GM18511 (cell line): ENCODE data around the gene TLCD3B.

Experiments used
- ATAC-seq: cut with Tn5 transposase; IDR thresholded peaks from one replicate; pipeline ENCODE4 v1.9.1; 2021; ENCODE audit warnings: mild to moderate bottlenecking, moderate library complexity; ENCODE audit not compliant: unreplicated experiment

Gene TLCD3B

DNA sequence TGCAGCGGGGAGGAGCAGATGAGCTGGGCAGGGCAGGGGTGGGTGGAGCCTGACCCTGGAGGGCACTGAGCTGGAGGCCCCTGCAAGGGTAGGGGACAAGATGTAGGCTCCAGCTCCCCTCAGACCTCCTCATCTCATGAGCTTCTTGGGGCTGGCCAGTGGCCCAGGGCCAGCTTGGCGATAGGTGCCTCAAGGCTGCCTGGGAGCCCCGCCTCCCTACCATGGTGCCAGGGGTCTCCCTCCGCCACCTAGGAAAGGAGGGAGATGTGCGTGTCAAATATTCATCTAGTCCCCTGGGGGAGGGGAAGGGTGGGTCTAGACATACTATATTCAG lies 39.5 kb downstream of the TLCD3B start:
- ATAC-seq, result no peak

DNA sequence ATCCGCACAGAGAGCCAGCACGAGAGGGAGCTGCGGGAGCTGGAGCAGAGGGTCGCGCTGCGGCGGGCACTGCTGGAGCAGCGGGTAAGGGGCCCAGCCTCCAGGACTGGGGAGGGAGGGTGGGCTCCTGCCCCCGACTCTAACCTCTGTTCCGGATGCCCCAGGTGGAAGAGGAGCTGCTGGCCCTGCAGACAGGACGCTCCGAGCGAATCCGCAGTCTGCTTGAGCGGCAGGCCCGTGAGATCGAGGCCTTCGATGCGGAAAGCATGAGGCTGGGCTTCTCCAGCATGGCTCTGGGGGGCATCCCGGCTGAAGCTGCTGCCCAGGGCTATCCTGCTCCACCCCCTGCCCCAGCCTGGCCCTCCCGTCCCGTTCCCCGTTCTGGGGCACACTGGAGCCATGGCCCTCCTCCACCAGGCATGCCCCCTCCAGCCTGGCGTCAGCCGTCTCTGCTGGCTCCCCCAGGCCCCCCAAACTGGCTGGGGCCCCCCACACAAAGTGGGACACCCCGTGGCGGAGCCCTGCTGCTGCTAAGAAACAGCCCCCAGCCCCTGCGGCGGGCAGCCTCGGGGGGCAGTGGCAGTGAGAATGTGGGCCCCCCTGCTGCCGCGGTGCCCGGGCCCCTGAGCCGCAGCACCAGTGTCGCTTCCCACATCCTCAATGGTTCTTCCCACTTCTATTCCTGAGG lies 40.0 kb downstream of the TLCD3B start:
- ATAC-seq, result no peak

DNA sequence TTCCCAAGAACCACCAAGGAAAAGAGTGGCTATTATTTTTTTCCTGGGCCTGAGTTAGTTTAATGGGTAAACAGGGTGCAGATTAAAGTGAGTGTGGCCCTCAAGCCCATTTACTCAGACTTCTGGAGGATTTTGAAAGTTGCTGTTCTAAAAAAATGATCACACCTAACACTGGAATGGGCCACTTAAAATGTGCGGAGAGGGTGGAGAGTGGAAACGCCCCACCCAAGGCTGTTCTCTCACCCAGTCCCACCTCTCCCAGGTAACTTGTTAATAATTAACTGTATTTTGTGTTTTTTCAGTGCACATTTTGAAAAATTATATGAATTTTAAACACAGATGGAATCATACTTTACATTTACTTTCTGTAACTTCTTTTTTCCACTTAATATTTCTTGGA lies 41.0 kb downstream of the TLCD3B start:
- ATAC-seq, result no peak

DNA sequence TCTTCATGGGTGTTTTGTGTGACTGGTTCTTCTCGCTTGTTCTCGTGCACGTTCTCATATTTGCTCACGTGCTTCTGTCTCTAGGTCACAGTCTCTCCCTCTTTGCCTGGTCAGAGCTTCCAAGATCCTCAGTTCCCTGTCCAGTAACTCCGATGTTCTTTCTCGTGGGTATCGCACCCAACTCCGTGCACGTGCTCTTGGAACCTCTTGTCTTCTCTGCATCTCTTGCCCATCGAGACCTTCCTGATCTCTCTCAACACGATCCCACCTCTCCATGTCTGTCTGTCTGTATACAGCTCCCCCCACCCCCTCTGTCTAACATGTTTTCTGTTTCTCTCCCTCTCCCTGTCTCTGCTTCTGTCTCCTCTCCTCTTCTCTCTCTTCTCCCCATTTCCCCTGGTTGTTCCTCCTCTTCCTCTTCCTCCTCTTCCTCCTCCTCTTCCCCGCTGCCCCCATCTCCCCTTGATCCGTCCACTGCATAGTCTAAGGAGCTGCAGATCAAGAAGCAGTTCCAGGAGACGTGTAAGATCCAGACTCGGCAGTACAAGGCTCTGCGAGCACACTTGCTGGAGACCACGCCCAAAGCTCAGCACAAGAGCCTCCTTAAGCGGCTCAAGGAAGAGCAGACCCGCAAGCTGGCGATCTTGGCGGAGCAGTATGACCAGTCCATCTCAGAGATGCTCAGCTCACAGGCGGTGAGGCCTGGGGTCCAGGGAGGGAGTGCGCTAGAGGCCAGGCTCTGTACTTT lies 41.8 kb downstream of the TLCD3B start:
- no peak for ATAC-seq

DNA sequence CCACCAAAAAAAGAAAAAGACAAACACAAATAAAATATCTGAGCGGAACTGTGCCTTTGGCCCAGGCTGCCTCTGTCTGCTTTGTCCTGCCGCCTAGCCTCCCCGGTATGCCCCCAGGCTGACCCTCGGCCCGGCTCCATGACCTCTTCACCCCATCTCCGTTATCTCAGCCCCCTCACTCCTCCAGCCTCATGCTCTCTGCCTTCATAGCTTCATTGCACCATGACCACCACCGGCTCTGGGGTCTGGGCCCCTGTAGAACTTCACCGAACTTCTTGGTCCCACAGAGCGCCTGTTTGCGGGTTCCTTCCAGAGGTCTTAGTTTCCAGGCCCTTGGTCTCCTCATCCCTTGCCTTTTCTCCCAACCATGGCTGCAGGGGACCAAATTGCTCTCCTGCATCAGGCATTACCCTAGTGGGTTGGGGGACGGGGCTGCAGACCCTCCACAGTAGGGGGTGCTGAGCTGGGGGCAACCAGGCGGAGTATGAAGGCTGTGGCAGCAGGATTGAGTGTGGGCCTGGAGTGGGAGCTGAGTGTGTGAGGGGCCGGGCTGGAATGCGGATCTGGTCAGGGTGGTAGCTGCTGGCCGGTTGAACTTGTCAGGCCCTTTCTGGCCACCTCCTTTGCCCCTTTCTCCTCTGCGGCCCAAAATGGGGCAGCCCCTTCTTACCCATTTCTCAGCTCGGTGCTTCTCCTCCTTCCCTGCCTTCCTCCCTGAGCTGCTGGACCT lies 42.6 kb downstream of the TLCD3B start:
- ATAC-seq, result no peak

DNA sequence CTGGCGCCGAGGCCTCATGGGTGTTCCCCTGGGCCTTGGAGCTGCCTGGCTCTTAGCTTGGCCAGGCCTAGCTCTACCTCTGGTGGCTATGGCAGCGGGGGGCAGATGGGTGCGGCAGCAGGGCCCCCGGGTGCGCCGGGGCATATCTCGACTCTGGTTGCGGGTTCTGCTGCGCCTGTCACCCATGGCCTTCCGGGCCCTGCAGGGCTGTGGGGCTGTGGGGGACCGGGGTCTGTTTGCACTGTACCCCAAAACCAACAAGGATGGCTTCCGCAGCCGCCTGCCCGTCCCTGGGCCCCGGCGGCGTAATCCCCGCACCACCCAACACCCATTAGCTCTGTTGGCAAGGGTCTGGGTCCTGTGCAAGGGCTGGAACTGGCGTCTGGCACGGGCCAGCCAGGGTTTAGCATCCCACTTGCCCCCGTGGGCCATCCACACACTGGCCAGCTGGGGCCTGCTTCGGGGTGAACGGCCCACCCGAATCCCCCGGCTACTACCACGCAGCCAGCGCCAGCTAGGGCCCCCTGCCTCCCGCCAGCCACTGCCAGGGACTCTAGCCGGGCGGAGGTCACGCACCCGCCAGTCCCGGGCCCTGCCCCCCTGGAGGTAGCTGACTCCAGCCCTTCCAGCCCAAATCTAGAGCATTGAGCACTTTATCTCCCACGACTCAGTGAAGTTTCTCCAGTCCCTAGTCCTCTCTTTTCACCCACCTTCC lies 43.5 kb downstream of the TLCD3B start:
- no peak for ATAC-seq

DNA sequence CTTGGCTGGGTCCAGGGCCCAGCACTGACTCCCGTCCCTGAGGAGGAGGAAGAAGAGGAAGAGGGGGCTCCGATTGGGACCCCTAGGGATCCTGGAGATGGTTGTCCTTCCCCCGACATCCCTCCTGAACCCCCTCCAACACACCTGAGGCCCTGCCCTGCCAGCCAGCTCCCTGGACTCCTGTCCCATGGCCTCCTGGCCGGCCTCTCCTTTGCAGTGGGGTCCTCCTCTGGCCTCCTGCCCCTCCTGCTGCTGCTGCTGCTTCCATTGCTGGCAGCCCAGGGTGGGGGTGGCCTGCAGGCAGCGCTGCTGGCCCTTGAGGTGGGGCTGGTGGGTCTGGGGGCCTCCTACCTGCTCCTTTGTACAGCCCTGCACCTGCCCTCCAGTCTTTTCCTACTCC lies 44.1 kb downstream of the TLCD3B start:
- ATAC-seq, result no peak

DNA sequence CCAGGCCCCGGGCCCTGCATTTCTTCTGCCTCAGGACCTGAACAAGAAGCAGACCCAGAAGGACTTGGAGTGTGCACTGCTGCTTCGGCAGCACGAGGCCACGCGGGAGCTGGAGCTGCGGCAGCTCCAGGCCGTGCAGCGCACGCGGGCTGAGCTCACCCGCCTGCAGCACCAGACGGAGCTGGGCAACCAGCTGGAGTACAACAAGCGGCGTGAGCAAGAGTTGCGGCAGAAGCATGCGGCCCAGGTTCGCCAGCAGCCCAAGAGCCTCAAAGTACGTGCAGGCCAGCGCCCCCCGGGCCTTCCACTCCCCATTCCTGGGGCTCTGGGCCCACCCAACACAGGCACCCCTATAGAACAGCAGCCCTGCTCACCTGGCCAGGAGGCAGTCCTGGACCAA lies 44.8 kb downstream of the TLCD3B start:
- no peak for ATAC-seq

DNA sequence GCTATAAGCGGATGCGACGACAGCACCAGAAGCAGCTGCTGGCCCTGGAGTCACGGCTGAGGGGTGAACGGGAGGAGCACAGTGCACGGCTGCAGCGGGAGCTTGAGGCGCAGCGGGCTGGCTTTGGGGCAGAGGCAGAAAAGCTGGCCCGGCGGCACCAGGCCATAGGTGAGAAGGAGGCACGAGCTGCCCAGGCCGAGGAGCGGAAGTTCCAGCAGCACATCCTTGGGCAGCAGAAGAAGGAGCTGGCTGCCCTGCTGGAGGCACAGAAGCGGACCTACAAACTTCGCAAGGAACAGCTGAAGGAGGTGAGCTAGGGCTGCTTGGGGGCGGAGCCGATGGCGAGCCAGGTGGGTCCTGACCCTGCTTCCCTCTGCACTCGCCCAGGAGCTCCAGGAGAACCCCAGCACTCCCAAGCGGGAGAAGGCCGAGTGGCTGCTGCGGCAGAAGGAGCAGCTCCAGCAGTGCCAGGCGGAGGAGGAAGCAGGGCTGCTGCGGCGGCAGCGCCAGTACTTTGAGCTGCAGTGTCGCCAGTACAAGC lies 45.7 kb downstream of the TLCD3B start:
- no peak for ATAC-seq

DNA sequence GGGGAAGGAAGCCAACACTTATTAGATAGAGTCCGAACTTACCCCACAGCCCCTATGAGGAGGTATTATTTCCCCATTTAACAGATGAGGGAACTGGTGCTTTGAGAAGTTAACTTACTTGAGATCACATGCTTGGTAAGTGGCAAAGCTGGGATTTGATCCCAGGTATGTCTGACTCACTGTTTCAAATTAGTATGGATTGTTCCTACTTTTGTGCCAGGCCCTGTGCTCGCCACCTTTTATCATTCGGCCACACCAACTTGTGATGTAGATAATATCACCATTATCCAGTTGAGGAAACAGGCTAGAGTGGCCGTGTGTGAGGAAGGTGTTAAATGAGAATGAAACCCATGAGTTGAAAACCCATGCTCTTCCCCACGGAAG lies 46.3 kb downstream of the TLCD3B start:
- ATAC-seq, result no peak

DNA sequence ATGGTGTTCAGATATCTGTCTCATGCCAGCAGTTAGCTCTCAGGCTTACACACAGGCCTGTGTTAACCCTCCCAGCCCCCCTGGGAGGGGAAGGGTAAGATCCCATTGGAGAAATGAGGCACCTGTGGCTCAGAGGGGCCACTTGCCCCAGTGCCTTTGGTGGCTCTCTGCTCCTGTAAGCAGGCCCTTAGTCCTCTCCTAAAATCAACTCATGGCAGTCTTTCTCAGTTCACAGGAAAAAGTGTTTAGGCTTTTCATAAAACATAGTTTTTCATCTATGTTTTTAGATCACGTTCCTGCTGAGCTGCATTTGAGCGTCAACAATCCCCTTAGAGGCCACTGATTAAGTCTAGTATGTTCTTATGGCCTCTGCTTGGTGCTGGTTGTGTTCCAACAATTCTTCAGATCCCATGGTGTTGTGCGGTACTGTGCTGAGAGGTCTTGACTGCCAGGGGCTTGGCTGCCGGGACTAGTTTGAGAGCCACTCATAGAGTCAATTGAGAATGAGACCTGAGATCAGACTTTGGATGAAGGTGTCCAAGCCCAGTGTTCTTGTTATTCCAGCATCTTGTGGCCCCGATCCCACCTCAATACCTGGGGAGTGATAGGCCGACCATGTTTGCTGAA lies 46.8 kb downstream of the TLCD3B start:
- no peak for ATAC-seq

DNA sequence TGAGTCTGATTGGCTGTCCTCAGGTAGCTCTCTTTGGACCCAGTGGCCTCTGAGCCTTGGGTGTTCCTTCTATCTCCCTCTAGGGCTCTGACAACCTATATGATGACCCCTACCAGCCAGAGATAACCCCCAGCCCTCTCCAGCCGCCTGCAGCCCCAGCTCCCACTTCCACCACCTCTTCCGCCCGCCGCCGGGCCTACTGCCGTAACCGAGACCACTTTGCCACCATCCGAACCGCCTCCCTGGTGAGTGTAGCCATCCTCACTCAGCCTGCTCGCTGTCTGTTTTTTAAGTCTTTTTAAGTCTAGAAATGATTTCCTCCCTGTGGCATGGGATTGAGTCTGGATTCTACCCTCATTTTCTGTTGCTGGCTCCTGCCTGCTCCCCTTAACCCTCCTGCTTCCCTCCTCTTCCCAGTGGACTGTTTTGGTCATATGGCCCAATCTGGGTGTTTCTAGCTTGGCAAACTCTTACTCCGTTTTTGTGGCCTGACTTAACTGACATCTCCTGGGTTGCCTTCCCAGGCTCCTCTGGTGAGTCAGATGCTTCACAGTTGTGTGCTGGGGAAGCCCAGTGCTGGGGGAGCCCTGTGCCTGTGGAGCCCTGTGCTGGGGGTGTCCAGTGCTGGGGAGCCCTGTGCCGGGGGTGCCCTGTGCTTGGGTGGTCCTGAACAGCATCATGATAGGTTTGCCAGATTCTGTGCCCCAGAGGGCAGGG lies 47.5 kb downstream of the TLCD3B start:
- no peak for ATAC-seq

DNA sequence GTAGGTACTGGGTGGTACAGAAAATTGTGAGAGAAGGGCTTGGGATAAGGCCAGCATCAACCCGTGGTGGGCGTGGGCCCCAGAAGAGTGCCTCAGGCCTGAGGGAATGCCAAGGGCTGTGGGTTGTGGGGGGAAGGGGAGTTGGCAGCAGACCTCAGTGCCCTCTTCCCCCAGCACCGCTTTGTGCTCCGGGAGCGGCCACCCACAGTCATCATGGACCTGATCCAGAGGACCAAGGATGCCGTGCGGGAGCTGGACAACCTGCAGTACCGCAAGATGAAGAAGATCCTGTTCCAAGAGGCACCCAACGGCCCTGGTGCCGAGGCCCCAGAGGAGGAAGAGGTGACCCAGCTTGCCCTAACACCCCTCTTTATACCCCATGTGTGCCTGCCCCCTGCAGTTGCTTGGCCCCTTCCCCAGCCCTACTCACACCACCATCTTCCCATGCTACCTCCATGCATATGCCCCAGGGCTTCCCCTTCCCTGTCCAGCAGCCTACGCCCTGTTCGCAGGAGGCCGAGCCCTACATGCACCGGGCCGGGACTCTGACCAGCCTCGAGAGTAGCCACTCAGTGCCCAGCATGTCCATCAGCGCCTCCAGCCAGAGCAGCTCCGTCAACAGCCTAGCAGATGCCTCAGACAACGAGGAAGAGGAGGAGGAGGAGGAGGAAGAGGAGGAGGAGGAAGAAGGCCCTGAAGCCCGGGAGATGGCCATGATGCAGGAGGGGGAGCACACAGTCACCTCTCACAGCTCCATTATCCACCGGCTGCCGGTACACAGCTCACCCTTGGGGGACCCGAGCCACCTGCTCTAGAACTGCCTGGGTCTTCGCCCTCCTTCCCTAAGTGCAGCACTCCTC lies 48.3 kb downstream of the TLCD3B start:
- no peak for ATAC-seq

DNA sequence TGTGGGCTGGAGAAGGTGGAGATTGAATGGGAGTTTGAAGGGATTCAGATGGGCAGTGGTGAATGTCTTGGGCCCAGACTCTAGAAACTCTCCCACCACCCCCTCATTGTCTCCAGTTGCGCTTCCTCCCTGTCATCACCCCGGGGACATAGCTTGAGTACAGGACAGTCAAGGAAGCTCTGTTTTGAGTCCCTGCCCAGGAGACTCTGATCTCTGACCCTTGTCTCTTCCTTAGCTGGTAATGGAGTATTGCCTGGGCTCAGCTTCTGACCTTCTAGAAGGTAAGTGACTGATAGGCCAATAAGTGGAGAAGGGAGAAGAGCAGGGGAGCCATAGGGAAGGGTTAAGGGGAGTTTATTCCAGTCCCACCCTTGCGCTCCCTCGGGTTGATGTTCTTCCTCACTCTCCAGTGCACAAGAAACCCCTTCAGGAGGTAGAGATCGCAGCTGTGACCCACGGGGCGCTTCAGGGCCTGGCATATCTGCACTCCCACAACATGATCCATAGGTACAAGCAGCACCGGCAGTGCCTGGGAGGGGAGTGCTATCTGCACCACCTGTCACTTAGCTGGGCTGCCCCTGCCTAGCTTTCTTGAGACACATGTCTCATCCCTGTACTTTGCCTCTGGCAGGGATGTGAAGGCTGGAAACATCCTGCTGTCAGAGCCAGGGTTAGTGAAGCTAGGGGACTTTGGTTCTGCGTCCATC lies 52.4 kb downstream of the TLCD3B start:
- no peak for ATAC-seq

DNA sequence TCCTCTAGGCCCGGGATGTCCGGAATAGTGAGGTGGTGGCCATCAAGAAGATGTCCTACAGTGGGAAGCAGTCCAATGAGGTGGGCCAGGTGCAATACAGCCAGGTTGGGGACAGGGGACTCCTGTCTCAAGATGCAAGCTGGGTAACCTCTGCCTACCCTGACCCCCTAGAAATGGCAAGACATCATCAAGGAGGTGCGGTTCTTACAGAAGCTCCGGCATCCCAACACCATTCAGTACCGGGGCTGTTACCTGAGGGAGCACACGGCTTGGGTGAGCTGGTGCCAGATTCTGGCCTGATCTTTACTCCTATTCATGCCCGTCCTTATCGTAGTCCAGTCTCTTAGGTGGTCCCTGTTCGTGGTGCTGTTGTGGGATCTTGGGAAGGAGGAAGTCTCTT lies 53.0 kb downstream of the TLCD3B start:
- no peak for ATAC-seq

DNA sequence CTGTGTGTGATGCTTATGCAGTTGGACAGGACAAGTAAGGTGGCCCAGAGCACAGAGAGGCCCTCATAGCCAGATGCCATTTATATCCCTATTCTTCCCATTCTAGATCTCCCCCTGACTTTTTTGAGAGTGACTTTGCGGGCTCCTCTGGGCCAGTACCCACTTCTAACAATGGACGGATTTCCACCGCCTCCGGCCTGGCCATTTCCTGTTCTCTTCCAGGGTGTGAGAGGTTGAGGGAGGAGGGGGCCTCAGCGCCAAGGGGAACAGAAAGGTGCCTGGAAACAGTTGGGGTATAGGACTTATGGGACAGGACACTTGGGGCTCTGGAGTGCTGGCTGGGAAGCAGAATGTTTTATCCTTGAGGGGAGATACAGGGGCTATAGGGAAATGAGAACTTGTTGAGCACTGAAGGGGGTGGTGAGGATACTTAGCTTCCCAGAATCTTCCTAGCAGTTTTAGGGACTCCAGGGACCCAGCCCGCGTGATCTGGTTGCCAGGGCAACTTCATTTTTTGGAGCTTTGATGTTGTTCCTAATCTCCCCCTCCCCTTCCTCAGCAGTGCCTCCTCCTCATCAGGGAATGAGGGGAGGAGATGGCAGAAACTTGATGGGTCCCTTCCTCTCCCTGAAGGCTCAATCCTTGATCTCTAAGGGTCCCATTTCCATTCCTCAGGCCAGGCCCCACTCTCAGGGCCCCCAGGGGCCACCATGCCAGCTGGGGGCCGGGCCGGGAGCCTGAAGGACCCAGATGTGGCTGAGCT lies 53.8 kb downstream of the TLCD3B start:
- no peak for ATAC-seq

DNA sequence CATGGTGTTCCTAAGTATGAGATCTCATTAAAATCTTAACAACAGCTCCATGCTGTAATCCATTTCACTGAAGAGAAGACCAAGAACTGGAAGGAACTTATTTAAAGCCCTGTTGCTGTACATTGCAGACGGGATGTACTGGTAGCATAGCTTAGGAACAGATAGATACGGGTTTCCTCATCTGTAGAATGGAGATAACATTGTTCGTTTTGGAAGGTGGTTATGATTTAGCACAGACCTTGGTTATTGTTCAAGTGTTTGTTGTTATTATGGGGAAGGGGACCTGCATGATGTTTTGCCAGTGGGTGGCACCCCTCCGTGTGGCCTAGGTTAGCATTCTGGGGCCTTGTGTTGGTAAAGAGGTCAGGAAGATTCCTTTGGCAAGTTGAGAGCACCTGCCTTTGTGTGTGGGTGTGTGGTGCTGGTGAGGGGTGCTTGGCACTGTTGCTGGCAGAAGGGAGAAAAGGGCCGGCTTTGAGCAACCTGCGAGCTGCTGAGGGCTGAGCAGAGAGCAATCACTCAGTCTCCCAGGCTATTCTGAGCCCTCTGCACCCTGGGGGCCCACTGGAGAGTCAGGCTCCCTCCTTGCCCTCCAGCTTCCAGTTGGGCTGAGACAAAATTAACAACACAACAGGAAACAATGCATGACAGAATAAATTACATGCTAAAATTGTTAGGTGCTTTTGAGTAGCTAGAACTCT lies 55.1 kb downstream of the TLCD3B start:
- no peak for ATAC-seq
